ENCODE measurements around the gene MAST2.

DNA sequence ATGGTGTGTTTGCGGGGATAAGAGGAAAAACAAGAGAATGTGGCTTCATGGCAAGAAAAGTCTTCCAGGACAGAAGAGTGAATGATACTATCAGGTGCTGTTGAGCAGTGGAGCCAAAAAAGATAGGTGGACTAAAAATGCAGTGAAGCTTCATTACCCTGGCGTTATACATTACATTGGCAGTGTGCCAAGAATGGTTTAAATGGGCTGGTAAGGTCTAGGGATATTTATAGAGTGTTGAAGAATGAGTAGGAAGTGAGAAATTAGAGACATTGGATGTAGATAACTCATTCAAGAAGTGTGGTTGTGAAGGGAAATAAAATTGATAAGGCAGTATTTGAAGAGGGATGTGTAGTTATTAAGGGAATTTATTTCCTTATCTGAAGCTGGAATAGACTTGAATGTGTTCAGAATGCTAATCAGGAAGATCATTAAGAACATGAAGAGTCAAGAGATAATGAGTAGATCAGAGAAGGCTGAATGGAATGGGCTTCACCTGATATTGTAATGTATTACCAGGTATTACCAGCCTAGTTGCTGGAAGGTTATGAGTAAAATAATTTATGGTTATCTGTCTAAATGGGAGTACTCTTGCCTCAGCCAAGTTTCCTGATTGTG lies 72.7 kb downstream of the MAST2 start:
- TF ChIP-seq POLR2A (IDR thresholded peaks at IDR 0.05) = no peak
- no peak for TF ChIP-seq POLR2AphosphoS5 (IDR thresholded peaks at IDR 0.05)
- TF ChIP-seq, protein P1, sequence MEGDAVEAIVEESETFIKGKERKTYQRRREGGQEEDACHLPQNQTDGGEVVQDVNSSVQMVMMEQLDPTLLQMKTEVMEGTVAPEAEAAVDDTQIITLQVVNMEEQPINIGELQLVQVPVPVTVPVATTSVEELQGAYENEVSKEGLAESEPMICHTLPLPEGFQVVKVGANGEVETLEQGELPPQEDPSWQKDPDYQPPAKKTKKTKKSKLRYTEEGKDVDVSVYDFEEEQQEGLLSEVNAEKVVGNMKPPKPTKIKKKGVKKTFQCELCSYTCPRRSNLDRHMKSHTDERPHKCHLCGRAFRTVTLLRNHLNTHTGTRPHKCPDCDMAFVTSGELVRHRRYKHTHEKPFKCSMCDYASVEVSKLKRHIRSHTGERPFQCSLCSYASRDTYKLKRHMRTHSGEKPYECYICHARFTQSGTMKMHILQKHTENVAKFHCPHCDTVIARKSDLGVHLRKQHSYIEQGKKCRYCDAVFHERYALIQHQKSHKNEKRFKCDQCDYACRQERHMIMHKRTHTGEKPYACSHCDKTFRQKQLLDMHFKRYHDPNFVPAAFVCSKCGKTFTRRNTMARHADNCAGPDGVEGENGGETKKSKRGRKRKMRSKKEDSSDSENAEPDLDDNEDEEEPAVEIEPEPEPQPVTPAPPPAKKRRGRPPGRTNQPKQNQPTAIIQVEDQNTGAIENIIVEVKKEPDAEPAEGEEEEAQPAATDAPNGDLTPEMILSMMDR (IDR thresholded peaks at IDR 0.05) = no peak

Measured in prostate gland (tissue), 2 donors.